Prostate gland (tissue), 2 donors: ENCODE data around the gene AEN.

Experiments
- CTCF ChIP-seq, 4 experiments: fragments of 200-600 bp in 2 of 4; fragments of 450-650 bp in 2 of 4; sonication (generic) in 2 of 4; IDR thresholded peaks; 1 replicate in 3 of 4; 2 replicates in 1 of 4; pipeline ENCODE4 v1.5.1; 2016 to 2019; ENCODE audit warnings: antibody characterized with exemption in 4 of 4, mild to moderate bottlenecking in 2 of 4, moderate library complexity in 2 of 4
- POLR2A ChIP-seq: fragments of 450-650 bp; IDR thresholded peaks from one replicate; pipeline ENCODE4 v1.6.1; 2016; ENCODE audit warnings: antibody characterized with exemption, mild to moderate bottlenecking
- POLR2AphosphoS5 ChIP-seq: sonication (generic); formaldehyde crosslinking; IDR thresholded peaks from one replicate; pipeline ENCODE4 v1.6.1; 2017; ENCODE audit warnings: antibody characterized with exemption

- TF ChIP-seq CTCF (IDR thresholded peaks at IDR 0.05): no peak
- no peak for TF ChIP-seq POLR2AphosphoS5
- no peak for TF ChIP-seq POLR2A
These were observed 4.0 kb upstream of the AEN start for GRCh38 chr15:88617031-88617722.
